ENCODE measurements around the gene GXYLT2.

DNA sequence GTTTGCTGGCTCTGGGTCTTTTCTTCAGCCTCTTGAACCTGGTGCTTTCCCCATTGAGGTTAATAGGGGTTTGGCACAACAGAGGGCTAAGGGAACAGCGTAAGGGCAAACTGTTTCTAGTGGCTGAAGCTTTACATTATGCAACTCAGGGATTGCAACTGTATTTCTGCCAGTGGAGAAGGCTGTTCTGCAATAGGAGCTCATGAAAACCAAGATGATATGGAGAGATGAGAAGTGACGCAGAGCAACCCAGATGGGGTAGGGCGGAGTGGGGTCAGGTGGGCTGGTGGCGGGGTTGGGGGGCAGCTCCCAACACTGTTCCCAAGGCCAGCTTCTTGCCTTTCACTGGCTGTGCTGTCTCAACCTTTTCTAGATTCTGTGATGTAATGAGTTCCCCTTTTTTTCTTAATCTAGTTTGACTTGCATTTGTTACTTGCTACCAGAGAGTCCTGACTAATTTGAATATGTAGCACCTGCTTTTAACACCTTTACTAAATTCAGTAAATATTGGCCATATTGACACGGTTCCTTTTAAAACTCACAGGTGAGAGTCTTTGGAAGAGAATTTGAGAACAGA lies 7.2 kb downstream of the GXYLT2 start:
- TF ChIP-seq, protein P1, sequence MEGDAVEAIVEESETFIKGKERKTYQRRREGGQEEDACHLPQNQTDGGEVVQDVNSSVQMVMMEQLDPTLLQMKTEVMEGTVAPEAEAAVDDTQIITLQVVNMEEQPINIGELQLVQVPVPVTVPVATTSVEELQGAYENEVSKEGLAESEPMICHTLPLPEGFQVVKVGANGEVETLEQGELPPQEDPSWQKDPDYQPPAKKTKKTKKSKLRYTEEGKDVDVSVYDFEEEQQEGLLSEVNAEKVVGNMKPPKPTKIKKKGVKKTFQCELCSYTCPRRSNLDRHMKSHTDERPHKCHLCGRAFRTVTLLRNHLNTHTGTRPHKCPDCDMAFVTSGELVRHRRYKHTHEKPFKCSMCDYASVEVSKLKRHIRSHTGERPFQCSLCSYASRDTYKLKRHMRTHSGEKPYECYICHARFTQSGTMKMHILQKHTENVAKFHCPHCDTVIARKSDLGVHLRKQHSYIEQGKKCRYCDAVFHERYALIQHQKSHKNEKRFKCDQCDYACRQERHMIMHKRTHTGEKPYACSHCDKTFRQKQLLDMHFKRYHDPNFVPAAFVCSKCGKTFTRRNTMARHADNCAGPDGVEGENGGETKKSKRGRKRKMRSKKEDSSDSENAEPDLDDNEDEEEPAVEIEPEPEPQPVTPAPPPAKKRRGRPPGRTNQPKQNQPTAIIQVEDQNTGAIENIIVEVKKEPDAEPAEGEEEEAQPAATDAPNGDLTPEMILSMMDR (IDR thresholded peaks at IDR 0.05), result no peak
- TF ChIP-seq POLR2A (IDR thresholded peaks at IDR 0.05; ENCODE audit: low read depth) (no peak), POLR2AphosphoS5 (IDR thresholded peaks at IDR 0.05) (no peak)
